ENCODE results near the gene TRAF2.
"Not testable (repeated sequence)": the region's sequence is repeated elsewhere in the genome, so short reads cannot be mapped to it uniquely, and the experiment has no call there.

TRAF2 gene

DNA sequence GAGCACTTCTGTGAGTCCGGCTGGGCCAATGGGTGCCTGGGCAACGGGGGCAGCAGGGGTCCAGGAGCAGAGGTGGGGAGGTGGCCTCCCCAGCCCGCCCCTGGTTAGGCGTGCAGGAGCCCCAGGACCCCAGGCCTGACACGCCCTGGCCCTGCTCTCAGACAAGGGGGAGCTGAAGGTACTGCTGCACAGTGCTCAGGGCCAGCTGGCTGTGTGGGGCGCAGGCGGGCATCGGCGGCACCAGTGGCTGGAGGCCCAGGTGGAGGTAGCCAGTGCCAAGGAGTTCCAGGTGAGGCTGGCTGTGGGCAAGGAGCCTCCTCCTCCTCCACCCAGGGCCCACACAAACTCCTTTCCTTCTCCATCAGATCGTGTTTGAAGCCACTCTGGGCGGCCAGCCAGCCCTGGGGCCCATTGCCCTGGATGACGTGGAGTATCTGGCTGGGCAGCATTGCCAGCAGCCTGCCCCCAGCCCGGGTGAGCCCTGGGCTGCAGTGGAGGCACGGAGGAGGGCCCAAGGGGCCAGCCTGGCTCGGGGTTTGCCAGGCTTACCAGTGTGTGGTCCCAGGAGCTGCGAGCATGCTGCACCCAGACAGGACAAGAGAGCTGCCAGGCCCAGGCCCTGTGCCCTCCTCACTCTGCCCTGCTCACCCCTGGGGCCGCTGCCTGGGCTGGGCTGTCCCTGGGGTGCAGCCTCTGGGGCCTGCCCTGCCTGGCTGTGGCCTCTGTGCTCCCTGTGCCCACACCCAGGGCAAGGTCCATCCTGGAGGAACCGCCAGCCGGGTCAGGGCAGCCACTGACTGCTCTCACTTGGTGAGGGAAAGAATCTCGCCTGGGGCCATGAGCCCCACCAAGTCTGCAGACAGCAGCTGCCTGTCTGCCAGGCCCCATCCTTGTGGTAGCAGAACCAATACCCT lies 27.2 kb upstream of the TRAF2 start:
- DNase-seq = peak; percentile 21

DNA sequence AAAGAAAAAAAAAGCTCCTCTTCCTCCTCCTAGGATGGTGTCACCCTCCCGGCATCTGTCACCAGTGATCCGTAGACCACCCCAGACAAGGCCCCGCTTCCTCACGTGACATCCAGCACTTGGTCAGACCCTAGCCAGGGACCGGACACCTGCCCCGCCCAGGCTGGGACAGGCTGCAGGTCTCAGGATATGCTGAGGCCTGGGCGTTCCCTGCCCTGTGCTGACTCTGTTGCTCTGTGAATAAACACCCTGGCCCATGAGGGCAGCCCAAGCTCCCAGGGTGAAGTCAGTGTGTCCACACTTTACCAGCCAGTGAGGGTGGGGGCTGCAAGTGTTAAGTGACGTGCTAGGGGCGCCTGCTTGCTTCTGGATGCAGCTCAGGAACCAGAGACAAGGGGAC lies 25.8 kb upstream of the TRAF2 start:
- DNase-seq = peak; percentile 17

DNA sequence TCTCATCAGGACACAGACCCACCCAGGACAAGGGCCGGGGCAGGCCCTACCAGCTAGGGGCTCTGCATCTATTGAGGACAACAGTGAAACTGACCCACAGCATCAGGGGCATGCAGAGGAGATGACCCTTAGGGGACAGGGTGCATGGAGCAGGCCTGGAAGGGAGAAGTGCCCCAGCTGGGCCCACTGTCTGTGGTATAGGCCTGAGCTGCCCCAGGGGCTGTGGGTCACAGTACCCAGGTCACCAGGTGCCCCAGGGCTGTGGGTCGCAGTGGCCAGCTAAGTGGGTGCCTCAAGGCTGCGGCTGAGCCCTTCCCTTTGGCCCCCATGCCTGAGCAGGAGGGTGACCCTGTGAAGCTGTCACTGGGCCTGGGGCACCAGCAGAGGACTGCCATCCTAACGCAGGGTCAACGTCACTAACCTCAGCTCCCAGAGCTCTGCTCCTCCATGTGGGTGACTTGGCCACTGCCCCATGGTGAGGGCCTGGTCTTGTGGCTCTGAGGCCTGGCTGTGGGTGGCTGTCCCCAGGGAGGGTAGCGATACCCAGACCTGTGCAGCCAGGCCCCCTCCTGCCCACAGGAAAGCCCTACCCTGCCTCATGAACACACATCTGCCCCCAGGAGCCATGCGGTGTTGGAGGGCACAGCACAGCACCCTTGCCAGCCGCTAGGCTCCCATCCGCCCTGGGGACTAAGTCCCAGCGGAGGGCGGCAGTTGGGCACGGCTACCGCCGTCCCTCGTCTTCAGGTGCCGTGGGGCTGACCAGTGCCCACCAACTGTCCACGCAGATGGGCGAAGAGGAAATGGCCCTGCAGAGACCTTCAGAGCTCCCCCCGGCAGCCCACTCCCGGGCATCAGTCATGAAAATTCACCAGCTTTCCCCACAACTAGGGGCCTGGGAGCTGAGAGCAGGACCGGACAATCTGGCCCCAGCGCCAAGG lies 25.1 kb upstream of the TRAF2 start:
- DNase-seq = peak; percentile 12

DNA sequence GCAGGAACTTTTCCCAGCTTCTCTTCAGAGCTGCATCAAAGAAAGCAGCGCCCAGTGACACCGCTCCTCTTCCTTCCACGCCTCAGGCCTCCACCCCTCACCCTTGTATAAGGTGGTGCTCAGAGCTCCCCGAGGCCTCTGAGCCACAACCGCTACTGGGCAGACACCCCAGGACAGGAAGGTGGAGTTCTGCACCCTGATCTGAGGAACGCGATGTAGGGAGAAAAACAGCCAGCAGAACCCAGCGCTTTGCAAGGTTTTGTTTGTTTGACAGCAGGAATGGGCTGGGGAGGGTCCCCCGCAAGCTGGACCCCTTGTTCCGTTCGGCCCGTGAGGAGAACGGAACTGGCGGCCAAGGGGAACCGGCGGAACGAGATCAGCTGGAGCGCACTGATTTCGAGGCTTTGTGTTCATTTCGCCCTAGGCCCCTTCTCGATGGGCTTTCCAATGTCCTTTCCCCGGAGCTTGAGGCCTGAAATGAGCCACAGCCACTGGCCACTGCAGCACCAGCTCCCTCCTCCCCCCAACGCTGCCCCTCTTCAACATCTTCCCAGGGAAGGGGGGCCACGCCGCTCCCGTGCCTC lies 24.4 kb upstream of the TRAF2 start:
- no peak for DNase-seq

DNA sequence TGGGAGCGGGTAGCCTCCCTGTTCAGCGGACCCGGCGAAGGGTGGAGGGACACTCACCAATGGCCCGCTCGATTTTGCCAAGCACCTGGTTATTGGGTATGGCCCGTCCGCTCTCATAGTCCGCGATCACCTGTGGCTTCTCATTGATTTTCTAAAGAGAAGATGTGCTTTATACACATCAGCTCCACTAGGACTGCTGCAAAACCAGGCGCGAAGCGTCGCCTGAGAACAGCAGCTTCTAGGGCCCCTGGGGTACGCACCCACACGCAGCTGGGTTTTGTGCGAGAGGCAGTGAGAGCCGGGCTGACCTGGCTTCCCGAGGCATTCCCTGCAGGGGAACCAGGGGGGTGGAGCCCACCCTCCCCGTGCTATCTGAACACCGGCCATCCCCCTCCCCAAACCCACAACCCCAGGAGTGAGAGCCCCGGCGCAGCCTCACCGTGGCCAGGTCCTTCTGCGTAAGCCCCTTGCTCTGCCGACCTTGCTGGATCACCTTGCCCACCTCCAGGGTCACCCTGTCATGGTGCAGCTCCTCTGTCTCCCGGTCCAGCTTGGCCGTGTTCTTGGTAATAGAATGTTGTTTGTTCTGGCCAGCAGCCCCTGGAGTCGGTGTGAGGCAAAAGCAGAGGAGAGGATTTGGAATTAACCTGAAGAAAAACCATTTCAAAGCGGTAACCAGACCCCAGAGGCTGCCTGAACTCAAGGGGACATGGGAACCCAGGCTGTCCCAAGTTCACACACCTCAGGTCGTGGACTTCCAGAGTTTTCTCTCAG lies 23.3 kb upstream of the TRAF2 start:
- no peak for DNase-seq

DNA sequence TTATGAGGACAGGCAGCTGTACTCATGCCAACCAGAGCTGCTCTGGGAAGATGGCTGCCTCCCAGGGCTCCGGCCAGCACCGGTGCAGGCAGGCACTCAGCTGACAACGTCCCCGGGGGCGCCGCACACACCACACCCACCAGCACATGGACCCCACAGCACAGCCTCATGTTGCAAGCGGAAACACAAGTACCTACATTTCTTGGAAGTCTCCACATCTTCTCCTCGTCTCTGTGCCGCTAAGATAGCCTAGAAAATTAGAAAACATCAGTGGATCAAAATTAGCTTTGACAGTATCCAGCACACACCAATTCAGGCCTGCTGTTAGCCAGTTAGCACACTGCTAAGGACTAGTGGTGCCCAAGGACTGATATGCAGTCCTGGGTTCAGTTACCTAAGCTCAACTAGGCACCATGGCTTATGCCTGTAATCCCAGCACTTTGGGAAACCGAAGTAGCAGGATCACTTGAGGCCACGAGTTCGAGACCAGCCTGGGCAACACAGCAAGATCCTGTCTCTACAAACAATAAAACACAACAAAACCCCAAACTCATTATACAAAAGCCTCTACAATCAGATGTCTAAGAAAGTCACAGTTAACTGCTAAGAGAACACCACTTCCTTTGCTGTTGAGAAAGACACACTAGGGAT lies 22.6 kb upstream of the TRAF2 start:
- DNase-seq = no peak

DNA sequence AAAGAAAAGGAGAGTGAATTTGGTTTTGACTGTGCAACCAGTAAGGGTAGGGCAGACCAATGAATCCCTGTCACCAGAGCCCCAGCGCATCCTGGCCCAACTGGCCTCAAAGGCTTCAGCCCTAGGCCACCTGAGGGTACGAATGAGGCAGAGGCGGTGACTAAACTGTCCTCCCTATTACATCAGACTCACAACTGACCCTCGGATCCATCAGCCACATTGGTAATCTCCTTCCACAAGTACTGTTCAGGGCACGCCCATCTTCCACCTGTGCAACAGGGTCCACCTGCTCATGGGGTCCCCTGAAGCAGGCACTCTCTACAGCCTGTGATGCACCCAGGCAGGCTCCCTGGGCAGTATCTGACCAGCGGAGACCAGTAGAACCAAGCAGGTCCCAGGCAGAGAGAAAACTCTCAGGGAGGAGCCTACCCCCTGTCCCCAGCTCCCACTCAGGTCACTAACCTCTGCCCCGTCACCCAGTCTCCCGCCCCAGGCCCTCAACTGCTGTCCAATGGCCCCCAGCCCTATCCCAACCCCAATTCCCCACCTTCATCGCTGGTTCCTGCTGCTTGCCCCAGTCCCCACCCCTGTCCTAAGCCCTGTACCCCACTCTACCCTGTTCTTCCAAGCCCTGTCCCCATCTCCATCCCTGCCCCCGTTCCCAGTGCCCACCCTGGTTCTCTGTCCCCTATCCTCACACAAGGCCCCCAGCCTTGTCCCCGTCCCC lies 21.1 kb upstream of the TRAF2 start:
- DNase-seq = peak; percentile 19

DNA sequence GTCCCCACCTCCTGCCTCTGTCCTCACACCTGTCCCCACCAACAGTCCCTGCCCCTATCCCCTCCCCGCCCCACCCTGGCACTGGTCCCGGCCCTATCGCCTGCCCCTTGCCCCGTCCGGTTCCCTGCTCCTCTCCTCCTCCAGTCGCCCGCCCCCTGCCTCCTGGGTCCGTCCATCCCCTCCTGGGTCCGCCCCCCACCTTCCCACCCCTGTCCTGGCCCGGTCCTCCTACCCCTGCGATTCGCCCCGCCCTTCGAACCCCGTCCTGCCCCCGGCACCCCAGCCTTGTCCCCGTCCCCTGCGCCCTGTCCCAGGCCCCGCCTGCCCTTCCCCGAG lies 20.6 kb upstream of the TRAF2 start:
- no peak for DNase-seq

DNA sequence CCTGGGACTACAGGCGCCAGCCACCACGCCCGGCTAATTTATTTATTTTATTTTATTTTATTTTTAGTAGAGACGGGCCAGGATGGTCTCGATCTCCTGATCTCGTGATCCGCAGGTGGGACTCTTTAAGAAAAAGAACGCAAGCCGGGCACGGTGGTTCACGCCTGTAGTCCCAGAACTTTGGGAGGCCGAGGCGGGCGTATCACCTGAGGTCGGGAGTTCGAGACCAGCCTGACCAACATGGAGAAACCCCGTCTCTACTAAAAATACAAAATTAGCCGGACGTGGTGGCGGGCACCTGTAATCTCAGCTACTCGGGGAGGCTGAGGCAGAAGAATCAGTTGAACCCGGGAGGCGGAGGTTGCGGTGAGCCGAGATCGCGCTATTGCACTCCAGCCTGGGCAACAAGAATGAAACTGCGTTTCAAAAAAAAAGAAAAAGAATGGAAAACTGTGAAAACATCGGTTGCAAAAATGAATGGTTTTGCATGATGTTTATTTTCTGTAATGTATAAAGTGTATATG lies 19.4 kb upstream of the TRAF2 start:
- DNase-seq = not testable (repeated sequence)

DNA sequence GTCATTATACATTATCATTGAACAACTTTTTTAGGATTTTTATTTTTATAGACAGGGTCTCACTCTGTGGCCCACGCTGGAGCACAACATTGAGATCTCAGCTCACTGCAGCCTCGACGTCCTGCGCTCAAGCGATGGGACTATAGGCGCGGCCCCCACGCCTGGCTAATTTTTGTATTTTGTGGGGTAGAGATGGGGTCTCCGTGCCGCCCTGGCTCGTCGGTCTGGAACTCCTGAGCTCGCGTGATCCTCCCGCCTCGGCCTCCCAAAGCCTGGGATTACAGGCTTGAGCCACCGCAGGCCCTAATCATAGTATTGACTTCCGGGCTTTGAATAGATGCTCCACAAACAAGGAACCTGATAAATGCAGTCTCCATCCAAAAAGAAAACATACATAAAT lies 18.8 kb upstream of the TRAF2 start:
- no peak for DNase-seq

DNA sequence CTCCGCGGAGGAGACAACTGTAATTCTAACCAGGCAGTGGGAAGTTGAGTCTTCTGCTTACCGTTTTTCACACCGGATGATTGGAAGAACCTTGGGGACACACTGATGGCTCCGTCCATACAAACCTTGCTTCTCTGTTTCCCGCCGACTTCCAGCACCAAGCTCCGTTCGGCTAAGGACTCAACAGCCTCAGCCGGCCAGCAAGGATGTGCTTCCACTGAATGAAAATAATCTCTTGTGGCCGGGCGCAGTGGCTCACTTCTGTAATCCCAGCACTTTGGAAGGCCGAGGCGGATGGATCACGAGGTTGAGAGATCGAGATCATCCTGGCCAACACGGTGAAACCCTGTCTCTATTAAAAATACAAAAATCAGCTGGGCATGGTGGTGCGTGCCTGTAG lies 18.4 kb upstream of the TRAF2 start:
- DNase-seq = no peak

DNA sequence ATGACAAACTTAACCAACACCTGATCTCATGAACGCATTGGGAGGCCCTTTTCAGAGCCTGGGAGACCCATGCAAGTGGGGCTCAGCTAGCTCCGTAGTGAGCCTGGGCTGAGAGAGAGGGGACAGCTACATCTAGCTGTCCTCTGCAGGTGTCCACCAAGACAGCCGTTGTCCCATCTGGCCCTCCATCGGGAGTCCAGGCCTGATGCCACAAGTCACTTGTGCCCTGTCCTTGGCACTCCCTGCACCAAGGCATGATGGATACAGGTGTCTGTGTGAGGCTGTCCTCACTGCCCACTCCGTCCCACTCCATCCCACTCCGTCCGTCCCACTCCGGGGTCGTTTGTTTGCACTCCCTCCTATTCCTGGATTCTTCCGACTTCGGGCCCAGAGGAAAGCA lies 17.7 kb upstream of the TRAF2 start:
- no peak for DNase-seq

DNA sequence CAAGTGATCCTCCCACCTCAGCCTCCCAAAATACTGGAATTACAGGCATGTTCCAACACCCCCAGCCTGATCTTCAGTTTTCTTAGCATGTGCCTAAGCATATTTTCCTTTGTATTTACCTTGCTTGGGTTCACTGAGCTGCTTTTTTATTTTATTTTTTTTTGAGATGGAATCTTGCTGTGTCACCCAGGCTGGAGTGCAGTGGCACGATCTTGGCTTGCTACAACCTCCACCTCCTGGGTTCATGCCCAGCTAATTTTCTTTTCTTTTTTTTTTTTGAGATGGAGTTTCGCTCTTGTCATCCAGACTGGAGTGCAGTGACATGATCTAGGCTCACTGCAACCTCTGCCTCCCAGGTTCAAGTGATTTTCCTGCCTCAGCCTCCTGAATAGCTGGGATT lies 16.7 kb upstream of the TRAF2 start:
- not testable (repeated sequence) for DNase-seq

DNA sequence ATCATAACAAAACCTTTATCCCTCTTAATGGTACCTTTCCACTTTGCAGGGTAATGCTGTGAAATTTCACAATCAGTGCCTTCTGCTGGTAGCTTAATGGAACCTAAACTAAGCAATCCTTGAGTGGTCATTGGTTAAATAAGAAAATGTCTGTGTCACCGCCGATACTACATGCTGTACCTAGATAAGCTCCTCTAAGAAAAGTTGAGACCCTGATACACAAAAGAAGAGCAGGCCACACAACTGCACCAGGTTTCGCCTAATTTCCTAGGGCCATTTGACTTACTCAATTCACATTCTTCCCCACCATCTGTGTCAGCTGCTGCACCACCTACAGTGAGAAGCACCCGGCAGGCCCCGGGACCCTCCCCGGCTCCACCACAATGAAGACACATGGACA lies 11.2 kb upstream of the TRAF2 start:
- no peak for DNase-seq

DNA sequence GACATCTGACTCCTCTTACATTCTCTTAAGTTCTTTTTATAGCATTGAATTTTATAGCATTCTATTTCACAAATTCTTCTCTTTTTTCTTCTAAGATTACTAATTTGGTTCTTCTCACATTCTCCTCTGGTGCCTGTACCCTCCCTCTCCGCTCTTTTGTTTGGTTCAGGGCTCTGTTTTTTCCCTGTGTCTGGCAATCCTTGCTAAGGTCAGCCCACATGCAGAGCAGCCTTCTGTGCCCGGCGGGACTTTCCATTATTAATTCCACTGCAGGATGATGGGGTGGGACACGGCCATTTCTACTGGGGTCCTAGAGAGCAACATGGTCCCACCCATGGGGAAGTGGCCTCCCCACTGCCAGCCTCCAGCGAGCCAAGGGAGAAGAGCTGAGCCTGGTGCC lies 9.8 kb upstream of the TRAF2 start:
- no peak for DNase-seq

DNA sequence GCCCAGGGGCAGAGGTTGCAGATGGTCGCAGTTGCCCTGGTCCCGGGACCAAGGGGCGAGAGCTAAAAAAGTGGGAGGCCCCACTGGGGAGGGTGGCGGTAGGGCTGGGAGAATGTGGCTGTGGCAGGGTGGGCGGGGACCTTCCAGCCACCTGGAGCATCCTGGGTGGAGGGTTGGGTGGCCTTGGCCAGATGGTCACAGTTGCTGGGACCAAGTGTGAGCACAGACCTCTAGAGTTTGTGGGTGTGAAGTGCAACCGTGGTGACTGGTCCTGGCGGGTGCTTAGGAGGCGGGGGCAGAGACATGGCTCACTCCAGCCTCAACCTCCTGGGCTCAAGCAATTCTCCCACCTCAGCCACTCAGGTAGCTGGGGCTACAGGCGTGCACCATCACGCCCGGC lies 5.7 kb upstream of the TRAF2 start:
- DNase-seq = no peak

DNA sequence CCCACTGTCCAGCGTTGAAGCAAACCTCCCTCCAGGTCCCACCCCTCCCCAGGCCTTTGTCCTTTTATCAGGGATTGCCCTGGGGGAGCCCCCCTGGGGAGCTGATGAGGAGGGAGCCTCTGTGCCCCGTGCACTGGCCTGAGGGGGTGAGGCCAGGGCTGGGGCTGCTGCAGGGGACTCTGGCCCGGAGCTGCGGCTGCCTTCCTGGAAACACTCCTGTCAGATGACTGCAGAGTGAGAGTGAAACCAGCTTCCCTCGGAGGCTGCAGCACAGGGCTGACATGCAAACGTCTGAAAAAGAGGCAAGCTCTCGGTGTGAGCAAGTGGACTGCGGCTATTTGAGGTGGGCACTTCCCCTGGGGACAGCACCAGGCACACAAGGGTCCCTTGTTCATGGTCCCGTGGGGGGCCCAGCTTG lies 4.6 kb upstream of the TRAF2 start:
- DNase-seq = no peak

DNA sequence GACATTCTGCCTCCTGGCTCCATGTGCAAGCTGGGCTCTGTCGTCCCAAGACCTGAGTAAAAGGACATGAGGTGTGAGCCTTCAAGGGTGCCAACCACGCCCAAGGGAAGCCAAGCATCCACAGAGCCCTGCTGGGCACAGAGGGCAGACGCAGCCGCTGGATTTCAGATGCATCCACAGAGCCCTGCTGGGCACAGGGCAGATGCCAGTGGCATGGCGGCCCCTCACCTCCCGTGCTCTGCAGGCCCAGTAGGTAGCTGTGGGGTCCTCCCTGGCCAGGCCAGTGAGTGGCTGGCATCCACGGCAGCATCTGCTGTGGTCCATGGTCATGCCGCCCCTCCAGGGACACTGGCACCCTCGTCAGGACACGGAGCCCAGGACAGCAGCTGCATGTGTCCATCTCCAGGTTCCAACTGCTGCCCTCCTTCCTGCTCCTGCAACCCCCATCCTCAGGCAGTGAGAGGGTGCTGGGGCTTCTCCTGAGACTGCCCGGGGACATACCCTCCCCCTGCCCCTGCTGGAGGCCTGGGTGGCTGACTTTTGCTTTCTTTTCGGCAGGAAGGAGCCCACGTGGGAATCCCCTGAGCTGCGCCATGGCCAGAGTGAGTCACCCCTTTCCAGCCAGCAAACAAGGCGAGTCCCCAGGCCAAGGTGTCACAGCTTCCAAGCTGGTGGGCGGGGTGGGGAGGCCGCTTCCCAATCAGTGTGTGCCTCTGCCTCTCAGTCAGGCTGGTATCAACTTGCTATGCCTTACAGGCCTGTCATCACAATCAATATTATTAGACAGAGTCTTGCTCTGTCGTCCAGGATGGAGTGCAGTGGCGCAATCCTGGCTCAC lies 4.0 kb upstream of the TRAF2 start:
- peak; percentile 85 for DNase-seq

DNA sequence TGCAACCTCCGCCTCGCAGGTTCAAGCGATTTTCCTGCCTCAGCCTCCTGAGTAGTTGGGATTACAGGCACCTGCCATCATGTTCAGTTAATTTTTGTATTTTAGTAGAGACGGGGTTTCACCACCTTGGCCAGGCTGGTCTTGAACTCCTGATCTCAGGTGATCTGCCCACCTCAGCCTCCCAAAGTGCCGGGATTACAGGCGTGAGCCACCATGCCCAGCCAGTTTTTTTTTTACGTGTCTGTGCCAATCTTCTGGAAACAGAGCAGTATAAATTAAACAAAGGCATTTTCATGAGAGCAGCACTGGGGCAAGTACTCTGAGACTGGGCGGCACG lies 3.4 kb upstream of the TRAF2 start:
- not testable (repeated sequence) for DNase-seq

DNA sequence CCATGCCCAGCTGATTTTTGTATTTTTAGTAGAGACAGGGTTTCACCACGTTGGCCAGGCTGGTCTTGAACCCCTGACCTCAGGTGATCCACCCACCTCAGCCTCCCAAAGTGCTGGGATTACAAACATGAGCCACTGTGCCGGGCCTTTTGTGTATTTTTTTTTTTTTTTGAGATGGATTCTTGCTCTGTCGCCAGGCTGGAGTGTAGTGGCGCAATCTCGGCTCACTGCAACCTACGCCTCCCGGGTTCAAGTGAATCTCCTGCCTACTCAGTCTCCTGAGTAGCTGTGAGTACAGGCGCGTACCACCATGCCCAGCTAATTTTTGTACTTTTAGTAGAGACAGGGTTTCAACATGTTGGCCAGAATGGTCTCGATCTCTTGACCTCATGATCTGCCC lies 2.6 kb upstream of the TRAF2 start:
- DNase-seq = not testable (repeated sequence)
